Measurements from ENCODE around the gene MED8. TPM values are rescaled to one million over a fixed set of nuclear protein-coding genes. Genes with fewer than 3 reads are reported as not detected.

The MED8 gene
- total and polyA plus RNA-seq, 10 of the 15 experiments (the other 5 are each of a cell fraction or from before 2014, with no cell fraction given) = 20.2 to 61.7 (median 39.5) TPM

- DNase-seq (ENCODE audit: low read depth, low spot score) = no peak
- Histone ChIP-seq H4K20me1 (ENCODE audit: control insufficient read depth, insufficient read depth) (no peaks in the 10 kb centered on the region), H2AFZ (ENCODE audit: control insufficient read depth, low read depth, low read length) (no peak overlapping the region), H3K4me1 (ENCODE audit: control insufficient read depth, insufficient read depth, low read length) (no peaks in the 10 kb centered on the region), H3K36me3 (ENCODE audit: control insufficient read depth in 2 of 2, insufficient read depth in 2 of 2, low read length in 1 of 2) (no peaks in the 10 kb centered on the region), H3K27me3 (replicated peaks in 1 of 2; ENCODE audit: control insufficient read depth in 2 of 2, insufficient read depth in 2 of 2, low read length in 1 of 2) (no peaks in the 10 kb centered on the region), H3K9ac (ENCODE audit: control insufficient read depth, insufficient read depth, low read length) (no peak overlapping the region), H3K4me3 (no peak overlapping the region), H3K9me3 (replicated peaks; ENCODE audit: control insufficient read depth, insufficient read depth, low read length) (no peaks in the 10 kb centered on the region), H3K27ac (ENCODE audit: control insufficient read depth, insufficient read depth) (no peak overlapping the region), H3K79me2 (ENCODE audit: control insufficient read depth, insufficient read depth, low read length) (no peaks in the 10 kb centered on the region), H3K4me2 (ENCODE audit: control insufficient read depth, insufficient read depth) (peak overlapping the region; percentile 60; the same call in 1 of the 2 replicates)
- RAD21 ChIA-PET (ENCODE audit: unreplicated experiment) = no interaction called here
- SMC1A ChIA-PET (ENCODE audit: uncharacterized antibody, unreplicated experiment) = no interaction called here
- no peak for FAIRE-seq
- TF ChIP-seq WRNIP1 (IDR thresholded peaks at IDR 0.05; ENCODE audit: borderline replicate concordance, low read depth, low read length) = no peak
- no peak for TF ChIP-seq BMI1 (IDR thresholded peaks at IDR 0.05; ENCODE audit: borderline replicate concordance)
- TF ChIP-seq EED (IDR thresholded peaks at IDR 0.05; ENCODE audit: low read depth) = no peak
- no peak for TF ChIP-seq RUNX3 (IDR thresholded peaks at IDR 0.05; ENCODE audit: low read length)
- TF ChIP-seq IKZF2 (IDR thresholded peaks at IDR 0.05) = no peak
- no peak for TF ChIP-seq CUX1 (IDR thresholded peaks at IDR 0.05; ENCODE audit: insufficient replicate concordance, low read depth, low read length)
- no peak for TF ChIP-seq CBX5 (IDR thresholded peaks at IDR 0.05; ENCODE audit: low read depth)
- no peak for TF ChIP-seq BCL3 (IDR thresholded peaks at IDR 0.05; ENCODE audit: borderline replicate concordance, insufficient read depth, low read depth, low read length, poor library complexity, severe bottlenecking)
- no peak for TF ChIP-seq ZNF274 (IDR thresholded peaks at IDR 0.05; ENCODE audit: insufficient read depth, insufficient read length)
- TF ChIP-seq SRF (IDR thresholded peaks at IDR 0.05; ENCODE audit: low read depth in 2 of 2, low read length in 2 of 2) = no peak
- intact Hi-C loops (cut with micrococcal nuclease; ENCODE audit: unreplicated experiment) = no loop called here
- CTCF ChIA-PET = no interaction called here
- 88% methylated on average over 22 of the region's 22 CpGs for WGBS (ENCODE audit: insufficient coverage, insufficient replicate concordance, low lambda C conversion rate, missing lambda C conversion rate)
- in situ Hi-C loops (cut with MboI) = no loop called here
- BruUV-seq (replicated peaks) = no TSS peak
- no peak for ATAC-seq
- POLR2A ChIA-PET = no interaction called here
Measured at GRCh38 chr1:43348343-43348808, 41.2 kb downstream of the MED8 start.
